Spleen (tissue), 7 donors: ENCODE data around the gene ATP4B.

Experiments used
- POLR2A ChIP-seq, 3 donors: fragments of 450-650 bp; IDR thresholded peaks; one replicate each; pipeline ENCODE4 v1.5.1; 2017; ENCODE audit warnings: antibody characterized with exemption in 3 of 3, mild to moderate bottlenecking in 1 of 3
- TF ChIP-seq, protein P1 (sequence below), 11 experiments: fragments of 200-600 bp in 7 of 11; fragments of 450-650 bp in 4 of 11; sonication (generic) in 4 of 11; IDR thresholded peaks in 8 of 11; conservative IDR thresholded peaks in 3 of 11; 1 replicate in 7 of 11; 2 replicates in 4 of 11; pipeline versions ENCODE4 v1.4.0 to v1.8.0; 2016 to 2021; ENCODE audit warnings: antibody characterized with exemption in 11 of 11, inconsistent platforms in 4 of 11, mild to moderate bottlenecking in 1 of 11
- donor health status: DM: no; HTN: no; CAD: no; lungs with moderate emphysema.
- donor health status: DM: no; HTN: no; CAD: no.
- donor health status: DM: no; HTN: no; CAD: no.

- TF ChIP-seq, protein P1, sequence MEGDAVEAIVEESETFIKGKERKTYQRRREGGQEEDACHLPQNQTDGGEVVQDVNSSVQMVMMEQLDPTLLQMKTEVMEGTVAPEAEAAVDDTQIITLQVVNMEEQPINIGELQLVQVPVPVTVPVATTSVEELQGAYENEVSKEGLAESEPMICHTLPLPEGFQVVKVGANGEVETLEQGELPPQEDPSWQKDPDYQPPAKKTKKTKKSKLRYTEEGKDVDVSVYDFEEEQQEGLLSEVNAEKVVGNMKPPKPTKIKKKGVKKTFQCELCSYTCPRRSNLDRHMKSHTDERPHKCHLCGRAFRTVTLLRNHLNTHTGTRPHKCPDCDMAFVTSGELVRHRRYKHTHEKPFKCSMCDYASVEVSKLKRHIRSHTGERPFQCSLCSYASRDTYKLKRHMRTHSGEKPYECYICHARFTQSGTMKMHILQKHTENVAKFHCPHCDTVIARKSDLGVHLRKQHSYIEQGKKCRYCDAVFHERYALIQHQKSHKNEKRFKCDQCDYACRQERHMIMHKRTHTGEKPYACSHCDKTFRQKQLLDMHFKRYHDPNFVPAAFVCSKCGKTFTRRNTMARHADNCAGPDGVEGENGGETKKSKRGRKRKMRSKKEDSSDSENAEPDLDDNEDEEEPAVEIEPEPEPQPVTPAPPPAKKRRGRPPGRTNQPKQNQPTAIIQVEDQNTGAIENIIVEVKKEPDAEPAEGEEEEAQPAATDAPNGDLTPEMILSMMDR (IDR thresholded peaks at IDR 0.05 in 8 of 11, conservative IDR thresholded peaks at IDR 0.05 in 3 of 11) = no peak
- no peak for TF ChIP-seq POLR2A (IDR thresholded peaks at IDR 0.05)
Measured at GRCh38 chr13:113602291-113602988, 55.6 kb downstream of the ATP4B start.
